ENCODE results near the gene SLC35E2B.
"Not testable (repeated sequence)": the region's sequence is repeated elsewhere in the genome, so short reads cannot be mapped to it uniquely, and the experiment has no call there.

- not testable (repeated sequence) for TF ChIP-seq CTCF, POLR2A (IDR thresholded peaks at IDR 0.05)
Measured at GRCh38 chr1:1646326-1646725, 46.3 kb downstream of the SLC35E2B start.

All from testis (tissue), 2 donors.